ENCODE measurements around the gene MRPL52.
"Not testable (repeated sequence)": the region's sequence is repeated elsewhere in the genome, so short reads cannot be mapped to it uniquely, and the experiment has no call there.

MRPL52 gene

GRCh38 chr14:22837750-22838538 lies 8.3 kb downstream of the MRPL52 start:
- no peak for FAIRE-seq
- DNase-seq (ENCODE audit: low spot score) = peak; percentile 53

GRCh38 chr14:22838631-22839041 lies 8.9 kb downstream of the MRPL52 start:
- FAIRE-seq (no peak), DNase-seq (ENCODE audit: low spot score) (peak; percentile 55)

- no peak for FAIRE-seq
These were observed 9.6 kb downstream of the MRPL52 start for GRCh38 chr14:22839159-22839779.

GRCh38 chr14:22841311-22841710 lies 11.6 kb downstream of the MRPL52 start:
- FAIRE-seq = no peak
- DNase-seq (ENCODE audit: low spot score) = no peak

More at GRCh38 chr14:22839159-22839779, 9.6 kb downstream of the MRPL52 start:
- no peak for DNase-seq (ENCODE audit: low spot score)

- FAIRE-seq (no peak), DNase-seq (ENCODE audit: low spot score) (no peak)
These were observed 12.1 kb downstream of the MRPL52 start for GRCh38 chr14:22841769-22842168.

- DNase-seq (ENCODE audit: low spot score) = no peak
- FAIRE-seq = no peak
These were observed 12.8 kb downstream of the MRPL52 start for GRCh38 chr14:22842211-22843122.

GRCh38 chr14:22843123-22843925 lies 13.6 kb downstream of the MRPL52 start:
- DNase-seq (ENCODE audit: low spot score) (no peak), FAIRE-seq (no peak)

GRCh38 chr14:22844221-22845102 lies 14.8 kb downstream of the MRPL52 start:
- FAIRE-seq = no peak
- no peak for DNase-seq (ENCODE audit: low spot score)

- no peak for FAIRE-seq
- no peak for DNase-seq (ENCODE audit: low spot score)
These were observed 15.4 kb downstream of the MRPL52 start for GRCh38 chr14:22845103-22845394.

GRCh38 chr14:22845821-22846625 lies 16.3 kb downstream of the MRPL52 start:
- FAIRE-seq = no peak
- DNase-seq (ENCODE audit: low spot score) = no peak

GRCh38 chr14:22846811-22847307 lies 17.2 kb downstream of the MRPL52 start:
- DNase-seq (ENCODE audit: low spot score) (no peak), FAIRE-seq (no peak)

- FAIRE-seq (no peak), DNase-seq (ENCODE audit: low spot score) (no peak)
These were observed 18.1 kb downstream of the MRPL52 start for GRCh38 chr14:22847661-22848341.

GRCh38 chr14:22848351-22849164 lies 18.9 kb downstream of the MRPL52 start:
- no peak for FAIRE-seq
- no peak for DNase-seq (ENCODE audit: low spot score)

GRCh38 chr14:22849212-22849819 lies 19.6 kb downstream of the MRPL52 start:
- no peak for DNase-seq (ENCODE audit: low spot score)

GRCh38 chr14:22850944-22851764 lies 21.5 kb downstream of the MRPL52 start:
- no peak for FAIRE-seq
- DNase-seq (ENCODE audit: low spot score) = peak; percentile 58

More at GRCh38 chr14:22849212-22849819, 19.6 kb downstream of the MRPL52 start:
- FAIRE-seq = no peak

- not testable (repeated sequence) for FAIRE-seq; DNase-seq (ENCODE audit: low spot score)
These were observed 22.5 kb downstream of the MRPL52 start for GRCh38 chr14:22852178-22852577.

Data from urothelium cell line (cell line).